GM21576 (cell line): ENCODE results near the gene PANK4.
"Not testable (repeated sequence)": the region's sequence is repeated elsewhere in the genome, so short reads cannot be mapped to it uniquely, and the experiment has no call there.

ENCODE experiments used
- ATAC-seq: cut with Tn5 transposase; IDR thresholded peaks from one replicate; pipeline ENCODE4 v1.9.1; 2021; ENCODE audit warnings: mild to moderate bottlenecking, moderate library complexity; ENCODE audit not compliant: unreplicated experiment

The PANK4 gene

DNA sequence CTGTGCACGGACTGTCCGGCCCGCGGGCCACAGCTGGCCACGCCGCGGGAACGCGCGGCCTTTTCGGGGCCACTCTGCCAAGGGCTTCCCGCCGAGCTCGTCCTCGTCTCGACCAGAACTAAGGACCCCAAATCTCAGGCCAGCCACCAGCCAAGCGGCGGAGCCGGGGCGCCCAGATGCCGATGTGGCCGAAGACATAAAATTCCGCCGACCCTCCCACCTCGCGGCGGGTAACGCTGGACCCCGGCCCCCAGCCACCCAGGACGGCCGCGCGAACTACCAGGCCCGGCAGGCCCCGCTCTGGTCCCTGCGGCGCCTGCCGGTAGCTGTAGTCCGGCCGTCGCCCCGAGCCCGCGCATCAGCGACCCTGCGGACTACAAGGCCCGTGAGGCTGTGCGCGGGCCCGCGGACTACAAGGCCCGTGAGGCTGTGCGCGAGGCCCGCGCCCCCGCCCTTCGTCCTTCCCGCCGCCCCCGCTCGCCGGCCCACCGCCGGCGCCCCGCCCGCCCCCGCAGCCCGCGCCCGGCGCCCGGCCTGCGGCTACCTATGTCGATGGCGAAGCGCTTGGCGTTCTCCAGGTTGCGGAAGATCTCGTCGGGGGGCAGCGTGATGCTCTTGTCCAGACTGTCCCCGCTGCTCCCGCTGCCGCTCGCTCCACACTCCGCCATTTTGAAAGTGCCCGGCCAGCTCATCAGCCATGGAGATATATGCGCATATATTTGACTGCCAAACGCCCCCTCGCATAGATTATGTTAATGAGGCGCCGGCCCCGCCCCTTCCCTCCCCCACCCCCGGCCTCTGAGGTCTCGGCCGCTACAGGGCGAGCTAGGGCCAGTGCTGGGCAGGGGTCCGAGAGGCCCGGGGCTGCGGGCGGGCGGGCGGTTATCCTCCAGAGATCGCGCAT lies at the start of gene PANK4:
TSS of gene PANK4 (minus strand) at position 677 of the 904 bp plus-strand sequence. CDS start at position 668, 9 bp downstream.
- ATAC-seq: peak; percentile 77

GRCh38 chr1:2574350-2574749 lies 48.0 kb upstream of the PANK4 start:
- no peak for ATAC-seq

GRCh38 chr1:2573250-2573920 lies 47.0 kb upstream of the PANK4 start:
- ATAC-seq: no peak

DNA sequence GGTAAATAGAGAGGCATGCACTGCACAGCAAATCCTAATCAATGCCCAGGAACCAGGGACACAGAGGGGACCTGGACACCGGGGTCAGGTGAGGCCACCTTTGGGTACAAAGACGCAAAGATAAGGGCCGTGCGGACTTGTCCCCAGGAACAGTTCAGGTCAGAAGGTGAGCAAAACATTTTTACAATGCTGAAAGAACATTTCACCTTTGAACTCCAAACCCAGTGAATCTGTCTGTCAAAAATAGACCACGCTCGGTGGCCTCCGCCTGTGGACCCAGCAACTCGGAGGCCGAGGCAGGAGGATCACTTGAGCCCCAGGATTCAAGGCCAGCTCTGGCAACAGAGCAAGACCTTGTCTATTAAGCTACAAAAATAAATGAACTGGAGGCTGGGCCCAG lies 45.0 kb upstream of the PANK4 start:
- no peak for ATAC-seq

GRCh38 chr1:2570332-2570731 lies 43.9 kb upstream of the PANK4 start:
- ATAC-seq: no peak

DNA sequence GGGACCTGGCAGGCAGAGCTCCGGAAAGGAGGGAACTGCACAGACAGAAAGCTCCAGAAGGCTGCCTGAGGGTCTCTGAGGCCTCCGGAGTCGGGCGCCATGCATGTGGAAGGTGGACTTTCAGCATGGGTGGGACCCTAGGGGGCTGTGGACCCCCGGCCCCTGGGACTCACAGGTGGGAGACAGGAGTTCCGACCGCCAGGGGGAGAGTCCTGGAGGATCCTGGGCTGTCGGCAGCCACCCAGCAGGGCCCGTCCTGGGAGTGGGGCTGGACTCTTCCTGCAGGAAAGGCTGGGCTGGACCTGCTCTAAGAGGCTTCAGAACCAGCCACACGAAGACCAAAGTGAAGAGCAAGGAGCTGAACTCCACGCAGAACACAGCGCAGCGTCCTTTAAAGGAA lies 43.3 kb upstream of the PANK4 start:
- not testable (repeated sequence) for ATAC-seq

GRCh38 chr1:2569060-2569459 lies 42.7 kb upstream of the PANK4 start:
- no peak for ATAC-seq

GRCh38 chr1:2568187-2568816 lies 41.9 kb upstream of the PANK4 start:
- ATAC-seq: not testable (repeated sequence)

- no peak for ATAC-seq
Observed at GRCh38 chr1:2567083-2567679, 40.8 kb upstream of the PANK4 start.

GRCh38 chr1:2566101-2567045 lies 40.0 kb upstream of the PANK4 start:
- no peak for ATAC-seq

DNA sequence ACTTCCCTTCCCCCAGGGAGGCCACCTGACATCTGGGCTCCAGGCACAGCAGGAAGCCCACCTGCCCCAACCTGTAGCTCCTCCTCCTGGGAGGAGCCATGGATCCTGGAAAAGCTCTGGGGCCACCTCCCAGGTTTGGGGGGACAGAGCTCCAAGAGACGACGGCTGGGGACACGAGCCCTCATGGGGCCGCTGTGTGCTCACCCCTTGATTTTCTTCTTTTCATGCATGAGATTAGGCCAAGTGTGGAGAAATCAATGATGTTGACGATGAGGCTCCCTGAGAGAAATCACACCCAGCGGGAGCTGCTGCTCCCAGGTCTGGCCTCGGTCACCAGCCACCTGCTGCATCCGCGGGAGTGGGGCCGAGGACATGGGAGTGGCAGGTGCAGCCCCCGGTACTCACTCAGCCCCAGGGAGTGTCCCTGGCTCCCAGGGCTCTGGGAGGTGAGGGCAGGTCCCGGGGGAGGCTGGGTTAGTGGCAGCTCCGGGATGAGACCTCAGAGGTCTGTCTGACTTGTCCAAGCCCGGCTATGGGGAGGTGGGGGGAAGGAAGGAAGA lies 38.5 kb upstream of the PANK4 start:
- no peak for ATAC-seq

DNA sequence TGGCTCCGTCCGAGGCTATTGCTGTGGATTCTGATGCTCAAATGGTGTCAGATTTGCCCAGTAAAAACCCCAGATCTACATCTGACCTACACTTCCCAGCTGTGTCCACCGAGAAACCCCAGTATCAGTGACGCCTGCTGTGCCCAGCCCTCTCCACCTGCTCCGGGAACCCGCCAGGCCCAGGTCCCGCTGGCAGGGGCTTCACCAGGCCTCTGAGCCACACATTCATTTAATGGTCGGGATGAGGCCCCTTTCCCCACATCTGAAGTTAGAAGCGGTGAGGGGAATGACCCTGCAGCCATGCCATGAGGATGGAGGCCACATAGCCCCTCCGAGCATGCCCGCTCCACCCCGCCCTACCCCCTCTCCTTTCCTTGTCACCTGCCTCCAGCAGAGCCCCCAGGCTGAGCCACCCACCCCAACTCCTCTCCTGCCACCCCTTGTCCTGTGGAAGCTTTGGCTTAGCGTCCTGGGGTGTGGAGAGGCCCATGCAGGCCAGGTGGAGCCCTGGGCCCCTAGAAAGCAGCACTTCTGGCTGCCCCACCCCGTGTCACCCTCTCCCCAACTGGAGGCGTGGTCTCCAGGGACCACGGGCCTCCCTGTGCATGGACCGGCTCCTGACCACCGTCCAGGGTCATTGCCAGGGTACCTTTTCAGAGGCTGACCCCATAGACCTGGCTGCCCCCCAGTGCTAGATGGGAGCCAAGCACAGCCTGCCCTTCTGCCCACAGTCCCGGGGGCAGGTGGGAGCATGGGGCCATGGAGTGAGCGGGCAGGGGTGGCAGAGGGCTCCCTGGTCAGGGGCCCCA lies 37.8 kb upstream of the PANK4 start:
- ATAC-seq: no peak

- ATAC-seq: no peak
Observed at GRCh38 chr1:2563205-2563604, 36.8 kb upstream of the PANK4 start.

GRCh38 chr1:2561898-2562895 lies 35.8 kb upstream of the PANK4 start:
- no peak for ATAC-seq

DNA sequence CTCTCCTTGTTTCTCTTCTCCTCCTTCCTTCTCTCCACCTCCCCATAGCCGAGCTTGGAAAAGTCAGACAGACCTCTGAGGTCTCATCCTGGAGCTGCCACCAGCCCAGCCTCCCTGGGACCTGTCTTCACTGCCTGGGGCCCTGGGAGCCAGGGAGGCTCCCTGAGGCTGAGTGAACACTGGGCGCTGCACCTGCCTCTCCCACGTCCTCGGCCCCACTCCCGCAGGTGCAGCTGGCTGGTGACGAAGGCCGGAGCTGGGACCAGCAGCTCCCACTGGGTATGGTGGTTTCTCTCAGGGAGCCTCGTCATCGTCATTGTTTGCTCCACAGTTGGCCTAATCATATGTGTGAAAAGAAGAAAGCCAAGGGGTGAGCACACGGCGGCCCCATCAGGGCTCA lies 35.0 kb upstream of the PANK4 start:
- ATAC-seq: no peak

DNA sequence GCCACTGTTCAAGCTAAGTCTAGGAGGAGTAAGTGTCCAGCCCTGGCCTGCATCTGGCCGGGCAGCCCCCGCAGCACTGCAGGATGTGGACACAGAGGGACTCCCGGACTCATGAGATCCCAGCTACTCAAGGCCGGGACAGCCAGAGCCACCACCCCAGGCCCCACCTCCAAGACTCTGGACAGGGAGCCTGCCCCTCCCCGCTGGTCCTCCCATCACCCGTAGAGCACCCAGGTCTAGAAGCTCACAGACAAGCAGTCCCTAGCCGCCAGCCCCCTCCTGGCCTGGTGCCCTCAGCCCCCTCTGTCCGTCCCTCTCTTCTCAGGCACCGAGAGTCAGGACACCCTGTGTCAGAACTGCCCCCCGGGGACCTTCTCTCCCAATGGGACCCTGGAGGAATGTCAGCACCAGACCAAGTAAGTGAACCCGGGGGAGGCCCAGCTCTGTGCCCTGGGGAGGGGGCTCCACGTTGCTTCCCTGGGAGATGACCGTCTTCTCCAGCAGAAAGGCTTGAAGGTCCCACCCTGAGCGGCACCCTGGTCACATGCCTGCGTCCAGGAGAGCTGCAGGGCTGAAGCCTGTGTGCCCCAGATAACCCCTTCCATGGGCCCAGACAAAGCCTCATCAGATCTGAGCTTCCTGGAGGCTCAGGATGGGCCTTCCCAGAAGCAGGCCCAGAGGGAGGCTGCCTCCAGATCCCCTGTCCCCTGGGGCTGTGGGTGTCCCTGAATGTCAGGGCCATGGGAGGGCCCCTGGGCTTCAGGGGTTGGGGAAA lies 34.1 kb upstream of the PANK4 start:
- no peak for ATAC-seq
